Renal pelvis (tissue), 12 donors: ENCODE measurements around the gene RPL28. TPM values are rescaled to one million over a fixed set of nuclear protein-coding genes. Genes with fewer than 3 reads are reported as not detected.

Experiments
- DNase-seq: peaks from one replicate; pipeline ENCODE4 v3.0.0-alpha.2; 2013
- long read RNA-seq, 16 experiments: transcript quantifications; one replicate each; lab custom pipeline, GENCODE V29; 2026
- polyA plus RNA-seq, 3 donors: library from polyadenylated mRNA; unstranded; fragments of 120-200 nt; gene quantifications; one replicate each; pipeline ENCODE4 v1.2.1, GENCODE V29; 2013; ENCODE audit not compliant: insufficient read length in 3 of 3

Gene RPL28
- polyA plus RNA-seq = 1,000 to 10,000 TPM; 1,015 to 1,277 (median 1,113) TPM
- long read RNA-seq, donor 1, full-length matches to known transcripts = 854 of 946 reads
- long read RNA-seq, donor 1, partial matches to known transcripts = 66 of 946 reads
- long read RNA-seq, donor 1, other reads (novel, unspliced or antisense) = 26 of 946 reads
- long read RNA-seq, donor 2, full-length matches to known transcripts = 1,015 of 1,123 reads
- long read RNA-seq, donor 2, partial matches to known transcripts = 68 of 1,123 reads
- long read RNA-seq, donor 2, other reads (novel, unspliced or antisense) = 40 of 1,123 reads
- long read RNA-seq, donor 3, full-length matches to known transcripts = 999 of 1,122 reads
- long read RNA-seq, donor 3, partial matches to known transcripts = 76 of 1,122 reads
- long read RNA-seq, donor 3, other reads (novel, unspliced or antisense) = 47 of 1,122 reads
- long read RNA-seq, donor 4, full-length matches to known transcripts = 1,516 of 1,703 reads
- long read RNA-seq, donor 4, partial matches to known transcripts = 119 of 1,703 reads
- long read RNA-seq, donor 4, other reads (novel, unspliced or antisense) = 68 of 1,703 reads
- long read RNA-seq, donor 5, full-length matches to known transcripts = 560 of 672 reads
- long read RNA-seq, donor 5, partial matches to known transcripts = 95 of 672 reads
- long read RNA-seq, donor 5, other reads (novel, unspliced or antisense) = 17 of 672 reads
- long read RNA-seq, donor 6, full-length matches to known transcripts = 632 of 727 reads
- long read RNA-seq, donor 6, partial matches to known transcripts = 84 of 727 reads
- long read RNA-seq, donor 6, other reads (novel, unspliced or antisense) = 11 of 727 reads
- long read RNA-seq, donor 7, full-length matches to known transcripts = 1,201 of 1,567 reads
- long read RNA-seq, donor 7, partial matches to known transcripts = 301 of 1,567 reads
- long read RNA-seq, donor 7, other reads (novel, unspliced or antisense) = 65 of 1,567 reads
- long read RNA-seq, donor 8, full-length matches to known transcripts = 607 of 705 reads
- long read RNA-seq, donor 8, partial matches to known transcripts = 63 of 705 reads
- long read RNA-seq, donor 8, other reads (novel, unspliced or antisense) = 35 of 705 reads
- long read RNA-seq, donor 9, full-length matches to known transcripts = 1,132 of 1,406 reads
- long read RNA-seq, donor 9, partial matches to known transcripts = 130 of 1,406 reads
- long read RNA-seq, donor 9, other reads (novel, unspliced or antisense) = 144 of 1,406 reads
- long read RNA-seq, donor 10, full-length matches to known transcripts = 915 of 1,198 reads
- long read RNA-seq, donor 10, partial matches to known transcripts = 110 of 1,198 reads
- long read RNA-seq, donor 10, other reads (novel, unspliced or antisense) = 173 of 1,198 reads
- long read RNA-seq, donor 11, full-length matches to known transcripts = 592 of 751 reads
- long read RNA-seq, donor 11, partial matches to known transcripts = 128 of 751 reads
- long read RNA-seq, donor 11, other reads (novel, unspliced or antisense) = 31 of 751 reads
- long read RNA-seq, donor 12, full-length matches to known transcripts = 1,483 of 1,658 reads
- long read RNA-seq, donor 12, partial matches to known transcripts = 97 of 1,658 reads
- long read RNA-seq, donor 12, other reads (novel, unspliced or antisense) = 78 of 1,658 reads
- long read RNA-seq, donor 13, full-length matches to known transcripts = 737 of 931 reads
- long read RNA-seq, donor 13, partial matches to known transcripts = 153 of 931 reads
- long read RNA-seq, donor 13, other reads (novel, unspliced or antisense) = 41 of 931 reads
- long read RNA-seq, donor 14, full-length matches to known transcripts = 1,640 of 2,024 reads
- long read RNA-seq, donor 14, partial matches to known transcripts = 305 of 2,024 reads
- long read RNA-seq, donor 14, other reads (novel, unspliced or antisense) = 79 of 2,024 reads
- long read RNA-seq, donor 15, full-length matches to known transcripts = 1,190 of 1,386 reads
- long read RNA-seq, donor 15, partial matches to known transcripts = 141 of 1,386 reads
- long read RNA-seq, donor 15, other reads (novel, unspliced or antisense) = 55 of 1,386 reads
- long read RNA-seq, donor 16, full-length matches to known transcripts = 1,249 of 1,431 reads
- long read RNA-seq, donor 16, partial matches to known transcripts = 121 of 1,431 reads
- long read RNA-seq, donor 16, other reads (novel, unspliced or antisense) = 61 of 1,431 reads

GRCh38 chr19:55385724-55386492, at the start of gene RPL28:
Gene RPL28, plus strand, starts transcription at chr19:55385932. Its CDS starts 426 bp downstream, at chr19:55386358.
- DNase-seq = peak; percentile 99

GRCh38 chr19:55336101-55336500, 49.6 kb upstream of the RPL28 start:
- DNase-seq = no peak

GRCh38 chr19:55339105-55339888, 46.4 kb upstream of the RPL28 start, which contains the start of gene KMT5C:
Gene KMT5C, plus strand, starts transcription at chr19:55339876. Its CDS starts 2,061 bp downstream, at chr19:55341937.
- peak; percentile 100 for DNase-seq

- no peak for DNase-seq
Measured at GRCh38 chr19:55339889-55340783, 45.6 kb upstream of the RPL28 start.

- no peak for DNase-seq
Measured at GRCh38 chr19:55340784-55341147, 45.0 kb upstream of the RPL28 start.

GRCh38 chr19:55341171-55341588, 44.6 kb upstream of the RPL28 start:
- DNase-seq = peak; percentile 65

- no peak for DNase-seq
Measured at GRCh38 chr19:55341595-55342531, 43.9 kb upstream of the RPL28 start.

GRCh38 chr19:55344444-55344843, 41.3 kb upstream of the RPL28 start:
- DNase-seq = no peak

- DNase-seq = no peak
Measured at GRCh38 chr19:55345101-55345817, 40.5 kb upstream of the RPL28 start.

GRCh38 chr19:55345818-55346724, 39.7 kb upstream of the RPL28 start:
- no peak for DNase-seq

GRCh38 chr19:55346725-55347441, 38.8 kb upstream of the RPL28 start:
- no peak for DNase-seq

- DNase-seq = no peak
Measured at GRCh38 chr19:55347442-55348009, 38.2 kb upstream of the RPL28 start.
